HepG2 (cell line): ENCODE data around the gene NEDD4L. TPM values are rescaled to one million over a fixed set of nuclear protein-coding genes. Genes with fewer than 3 reads are reported as not detected.
A peak's percentile ranks its signal among the peaks of the same experiment; 100 is the strongest.

Experiments used
- ARID3A ChIP-seq: IDR thresholded peaks from 2 replicates; pipeline ENCODE4 v1.6.1; 2012; ENCODE audit warnings: low read depth, low read length, improper control_type of control experiment
- CAMTA2 ChIP-seq: sonication (generic); formaldehyde crosslinking; IDR thresholded peaks from 2 replicates; pipeline ENCODE4 v1.4.0; 2020; ENCODE audit warnings: mild to moderate bottlenecking, missing genetic modification reagents, borderline replicate concordance
- CSRNP2 ChIP-seq: sonication (generic); formaldehyde crosslinking; conservative IDR thresholded peaks from 2 replicates; pipeline ENCODE4 v1.8.0; 2022; ENCODE audit warnings: low read depth, missing genetic modification reagents
- ETS1 ChIP-seq: sonication (generic); formaldehyde crosslinking; IDR thresholded peaks from 2 replicates; pipeline ENCODE4 v1.4.0; 2020; ENCODE audit warnings: missing genetic modification reagents
- FIP1L1 ChIP-seq: fragments of 200-400 bp; formaldehyde crosslinking; IDR thresholded peaks from 2 replicates; pipeline ENCODE4 v1.6.1; 2018; ENCODE audit warnings: low read depth, mild to moderate bottlenecking, low read length, moderate library complexity, borderline replicate concordance; ENCODE audit not compliant: insufficient read depth
- HOMEZ ChIP-seq: IDR thresholded peaks from 2 replicates; pipeline ENCODE4 v1.6.1; 2016; ENCODE audit warnings: low read depth
- KAT7 ChIP-seq: IDR thresholded peaks from 2 replicates; pipeline ENCODE4 v1.6.1; 2018; ENCODE audit warnings: borderline replicate concordance, missing compliant biosample characterization
- MLLT10 ChIP-seq: sonication (generic); formaldehyde crosslinking; IDR thresholded peaks from 2 replicates; pipeline ENCODE4 v1.4.0; 2020; ENCODE audit warnings: missing genetic modification reagents
- MLX ChIP-seq: IDR thresholded peaks from 2 replicates; pipeline ENCODE4 v1.6.1; 2016
- MXI1 ChIP-seq: IDR thresholded peaks from 3 replicates; pipeline ENCODE4 v1.6.1; 2012; ENCODE audit warnings: low read depth, low read length, inconsistent platforms, borderline replicate concordance
- NCOR1 ChIP-seq: fragments of 200-600 bp; sonication (generic); IDR thresholded peaks from 2 replicates; pipeline ENCODE4 v1.7.0; 2017; ENCODE audit warnings: antibody characterized with exemption, low read length, borderline replicate concordance
- SNRNP70 ChIP-seq: fragments of 200-400 bp; formaldehyde crosslinking; IDR thresholded peaks from 2 replicates; pipeline ENCODE4 v1.6.1; 2017; ENCODE audit warnings: mild to moderate bottlenecking, low read depth, low read length, moderate library complexity
- SPEN ChIP-seq: sonication (generic); formaldehyde crosslinking; IDR thresholded peaks from 2 replicates; pipeline ENCODE4 v1.5.1; 2020; ENCODE audit warnings: low read depth, mild to moderate bottlenecking, missing genetic modification reagents
- ZNF10 ChIP-seq: sonication (generic); formaldehyde crosslinking; IDR thresholded peaks from 2 replicates; pipeline ENCODE4 v1.4.0; 2020; ENCODE audit warnings: mild to moderate bottlenecking, low read depth, missing genetic modification reagents, borderline replicate concordance
- ZNF143 ChIP-seq: sonication (generic); formaldehyde crosslinking; IDR thresholded peaks from 2 replicates; pipeline ENCODE4 v1.4.0; 2020; ENCODE audit warnings: missing genetic modification reagents
- ZNF329 ChIP-seq: sonication (generic); formaldehyde crosslinking; IDR thresholded peaks from 2 replicates; pipeline ENCODE4 v1.9.0; 2021; ENCODE audit warnings: low read depth, mild to moderate bottlenecking, missing genetic modification reagents
- ZNF430 ChIP-seq: sonication (generic); formaldehyde crosslinking; IDR thresholded peaks from 2 replicates; pipeline ENCODE4 v1.9.0; 2021; ENCODE audit warnings: mild to moderate bottlenecking, missing genetic modification reagents
- ZNF574 ChIP-seq: sonication (generic); formaldehyde crosslinking; IDR thresholded peaks from 2 replicates; pipeline ENCODE4 v1.4.0; 2020; ENCODE audit warnings: missing genetic modification reagents
- polyA plus RNA-seq, 8 experiments: library from polyadenylated mRNA; depleted of rRNA in 3 of 8; stranded (reverse) in 7 of 8; unstranded in 1 of 8; fragments of >200 nt; fragmentation: Illumina TruSeq in 4 of 8; extraction: Trizol in 4 of 8; gene quantifications; 2 replicates each; pipeline versions ENCODE4 v1.2.1 to v1.2.3, GENCODE V29; 2011 to 2016; ENCODE audit warnings: low read depth in 4 of 8, missing spikeins in 1 of 8, mixed read lengths in 1 of 8; ENCODE audit not compliant: insufficient read depth in 1 of 8
- total RNA-seq, 5 experiments: library from RNA; depleted of rRNA; stranded (reverse); fragments of >200 nt; fragmentation: Illumina TruSeq; extraction: Trizol; gene quantifications; 2 replicates each; pipeline ENCODE4 v1.2.3, GENCODE V29; 2016; ENCODE audit warnings: low read depth in 1 of 5

The NEDD4L gene
- total and polyA plus RNA-seq, 2 of the 13 experiments (the other 11 are each of a cell fraction or from before 2014, with no cell fraction given): 168 to 390 TPM

- TF ChIP-seq ZNF574 (peak; percentile 48; the same call in 1 of the 2 replicates), NCOR1 (peak; percentile 99), HOMEZ (CRISPR knock-in tag) (peak; percentile 48; the same call in 1 of the 2 replicates), MLLT10 (CRISPR knock-in tag) (no peak), KAT7 (CRISPR knock-in tag) (peak; percentile 29; the same call in 1 of the 2 replicates), ETS1 (CRISPR knock-in tag) (no peak), SPEN (no peak), ARID3A (peak; percentile 90), CSRNP2 (CRISPR knock-in tag) (no peak), FIP1L1 (no peak), ZNF329 (CRISPR knock-in tag) (no peak), MXI1 (peak; percentile 32; the same call in 1 of the 3 replicates), MLX (CRISPR knock-in tag) (peak; percentile 84), ZNF143 (CRISPR knock-in tag) (no peak), CAMTA2 (CRISPR knock-in tag) (no peak), SNRNP70 (no peak), ZNF10 (CRISPR knock-in tag) (no peak), ZNF430 (peak; percentile 73)
Measured at GRCh38 chr18:58013241-58014211, 30.5 kb upstream of the NEDD4L start (continued).
